Uterus (tissue), 2 donors: ENCODE data around the gene CFAP92.

Experiments
- CTCF ChIP-seq, 4 experiments: fragments of 200-600 bp in 2 of 4; fragments of 450-650 bp in 2 of 4; sonication (generic) in 2 of 4; IDR thresholded peaks; one replicate each; pipeline ENCODE4 v1.5.1; 2016 to 2019; ENCODE audit warnings: antibody characterized with exemption in 4 of 4, mild to moderate bottlenecking in 2 of 4, moderate library complexity in 1 of 4
- POLR2A ChIP-seq, 2 donors: fragments of 450-650 bp; IDR thresholded peaks; one replicate each; pipeline ENCODE4 v1.6.1; 2016; ENCODE audit warnings: antibody characterized with exemption in 2 of 2, mild to moderate bottlenecking in 1 of 2, moderate library complexity in 1 of 2

GRCh38 chr3:128878011-128878457 lies 115.8 kb downstream of the CFAP92 start:
- TF ChIP-seq POLR2A (IDR thresholded peaks at IDR 0.05): no peak
- no peak for TF ChIP-seq CTCF (IDR thresholded peaks at IDR 0.05)
